HG02973 (cell line): Measurements from ENCODE around the gene HLA-G.
"Not testable (repeated sequence)": the region's sequence is repeated elsewhere in the genome, so short reads cannot be mapped to it uniquely, and the experiment has no call there.

Experiments
- ATAC-seq: cut with Tn5 transposase; IDR thresholded peaks from one replicate; pipeline ENCODE4 v1.9.1; 2021; ENCODE audit warnings: moderate library complexity; ENCODE audit not compliant: unreplicated experiment

The HLA-G gene

DNA sequence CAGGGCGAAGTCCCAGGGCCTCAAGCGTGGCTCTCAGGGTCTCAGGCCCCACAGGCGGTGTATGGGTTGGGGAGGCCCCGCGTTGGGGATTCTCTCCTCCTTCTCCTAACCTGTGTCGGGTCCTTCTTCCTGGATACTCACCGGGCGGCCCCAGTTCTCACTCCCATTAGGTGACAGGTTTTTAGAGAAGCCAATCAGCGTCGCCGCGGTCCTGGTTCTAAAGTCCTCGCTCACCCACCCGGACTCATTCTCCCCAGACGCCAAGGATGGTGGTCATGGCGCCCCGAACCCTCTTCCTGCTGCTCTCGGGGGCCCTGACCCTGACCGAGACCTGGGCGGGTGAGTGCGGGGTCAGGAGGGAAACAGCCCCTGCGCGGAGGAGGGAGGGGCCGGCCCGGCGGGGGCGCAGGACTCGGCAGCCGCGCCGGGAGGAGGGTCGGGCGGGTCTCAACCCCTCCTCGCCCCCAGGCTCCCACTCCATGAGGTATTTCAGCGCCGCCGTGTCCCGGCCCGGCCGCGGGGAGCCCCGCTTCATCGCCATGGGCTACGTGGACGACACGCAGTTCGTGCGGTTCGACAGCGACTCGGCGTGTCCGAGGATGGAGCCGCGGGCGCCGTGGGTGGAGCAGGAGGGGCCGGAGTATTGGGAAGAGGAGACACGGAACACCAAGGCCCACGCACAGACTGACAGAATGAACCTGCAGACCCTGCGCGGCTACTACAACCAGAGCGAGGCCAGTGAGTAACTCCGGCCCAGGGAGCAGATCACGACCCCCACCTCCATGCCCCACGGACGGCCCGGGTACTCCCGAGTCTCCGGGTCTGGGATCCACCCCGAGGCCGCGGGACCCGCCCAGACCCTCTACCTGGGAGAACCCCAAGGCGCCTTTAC, at the start of gene HLA-G:
Gene HLA-G, plus strand, starts transcription at position 247 of the 892 bp plus-strand sequence. Its CDS starts 20 bp downstream, at position 267.
- ATAC-seq = no peak

- not testable (repeated sequence) for ATAC-seq
These were observed 47.5 kb upstream of the HLA-G start for GRCh38 chr6:29780019-29780698.

DNA sequence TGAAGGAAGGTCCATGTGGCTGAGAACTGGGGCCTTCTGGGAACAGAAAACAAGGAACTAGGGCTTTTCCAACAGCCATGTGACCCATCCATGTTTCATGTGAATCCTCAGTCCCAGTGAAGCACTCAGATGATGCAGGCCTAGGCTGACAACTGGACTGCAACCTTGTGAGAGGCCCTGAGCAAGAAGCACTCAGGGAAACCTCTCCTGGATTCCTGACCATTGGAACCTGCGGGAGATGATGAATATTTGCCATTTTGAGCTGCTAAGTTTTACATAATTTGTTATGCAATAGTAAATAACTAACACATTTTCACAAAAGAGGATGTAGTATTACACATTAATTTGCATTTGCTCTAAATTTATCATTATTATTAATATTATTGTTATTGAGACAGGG, 38.4 kb upstream of the HLA-G start:
- no peak for ATAC-seq

DNA sequence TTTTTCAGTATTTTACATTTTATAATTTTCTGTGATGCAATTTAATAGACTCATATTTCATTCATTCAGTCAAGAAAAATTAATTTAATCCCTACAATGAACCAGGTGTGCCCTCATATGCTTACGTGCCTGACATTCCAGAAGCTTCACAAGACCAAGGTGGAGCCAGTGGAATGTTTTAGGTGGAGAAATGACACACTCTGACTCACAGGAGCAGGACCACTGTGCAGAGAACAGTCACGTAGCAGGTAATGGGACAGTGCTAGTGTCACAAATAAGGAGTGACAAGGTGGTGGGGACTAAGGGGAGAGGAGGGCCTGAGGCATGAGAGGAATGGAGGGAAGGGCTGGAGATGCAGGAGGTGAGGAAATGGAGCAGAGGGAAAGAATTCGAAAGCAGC, 37.0 kb upstream of the HLA-G start:
- ATAC-seq = no peak

DNA sequence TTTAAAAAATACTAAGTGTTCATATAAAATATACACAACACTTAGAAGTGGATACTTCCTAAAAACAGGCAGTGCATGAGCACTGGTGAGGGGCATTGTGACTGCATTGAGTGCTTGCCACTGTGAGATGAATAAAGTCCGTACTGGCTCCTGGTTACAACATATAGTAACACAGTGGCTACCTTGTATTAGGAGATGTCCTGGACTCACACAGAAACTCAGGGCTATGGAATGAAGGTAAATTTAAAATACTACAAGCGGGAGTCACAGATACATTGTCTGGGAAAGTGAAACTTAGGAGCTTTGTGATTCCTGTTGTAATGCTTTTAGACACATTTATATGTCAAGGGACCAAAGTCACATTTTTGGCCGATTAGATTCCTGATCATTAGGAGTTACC, 36.5 kb upstream of the HLA-G start:
- no peak for ATAC-seq

DNA sequence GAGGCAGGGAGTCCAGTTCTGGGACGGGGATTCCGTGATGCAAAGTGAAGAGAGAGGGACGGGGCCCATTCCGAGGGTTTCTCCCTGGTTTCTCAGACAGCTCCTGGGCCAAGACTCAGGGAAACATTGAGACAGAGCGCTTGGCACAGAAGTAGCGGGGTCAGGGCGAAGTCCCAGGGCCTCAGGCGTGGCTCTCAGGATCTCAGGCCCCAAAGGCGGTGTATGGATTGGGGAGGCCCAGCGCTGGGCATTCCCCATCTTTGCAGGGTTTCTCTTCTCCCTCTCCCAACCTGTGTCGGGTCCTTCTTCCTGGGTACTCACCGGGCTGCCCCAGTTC, 35.9 kb upstream of the HLA-G start:
- no peak for ATAC-seq

DNA sequence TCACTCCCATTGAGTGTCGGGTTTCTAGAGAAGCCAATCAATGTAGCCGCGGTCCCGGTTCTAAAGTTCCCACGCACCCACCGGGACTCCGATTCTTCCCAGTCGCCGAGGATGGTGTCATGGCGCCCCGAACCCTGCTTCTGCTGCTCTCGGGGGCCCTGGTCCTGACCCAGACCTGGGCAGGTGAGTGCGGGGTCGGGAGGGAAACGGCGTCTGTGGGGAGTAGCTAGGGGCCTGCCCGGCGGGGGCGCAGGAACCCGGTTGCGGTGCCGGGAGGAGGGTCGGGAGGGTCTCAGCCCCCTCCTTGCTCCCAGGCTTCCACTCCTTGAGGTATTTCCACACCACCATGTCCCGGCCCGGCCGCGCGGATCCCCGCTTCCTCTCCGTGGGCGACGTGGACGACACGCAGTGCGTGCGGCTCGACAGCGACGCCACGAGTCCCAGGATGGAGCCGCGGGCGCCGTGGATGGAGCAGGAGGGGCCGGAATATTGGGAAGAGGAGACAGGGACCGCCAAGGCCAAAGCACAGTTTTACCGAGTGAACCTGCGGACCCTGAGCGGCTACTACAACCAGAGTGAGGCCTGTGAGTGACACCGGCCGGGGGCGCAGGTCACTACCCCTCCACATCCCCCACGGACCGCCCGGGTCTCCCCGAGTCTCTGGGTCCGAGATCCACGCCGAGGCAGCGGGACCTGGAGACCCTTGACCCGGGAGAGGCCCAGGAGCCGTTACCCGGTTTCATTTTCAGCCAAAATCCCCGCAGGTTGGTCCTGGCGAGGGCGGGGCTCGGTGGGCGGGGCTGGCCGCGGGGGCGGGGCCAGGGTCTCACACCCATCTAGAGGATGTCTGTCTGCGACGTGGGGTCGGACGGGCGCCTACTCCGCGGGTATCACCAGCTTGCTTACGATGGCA, 35.2 kb upstream of the HLA-G start:
- no peak for ATAC-seq

GRCh38 chr6:29793036-29793356, 34.6 kb upstream of the HLA-G start:
- ATAC-seq = no peak

- ATAC-seq = no peak
These were observed 33.8 kb upstream of the HLA-G start for GRCh38 chr6:29793796-29794195.

GRCh38 chr6:29796026-29796425, 31.6 kb upstream of the HLA-G start:
- ATAC-seq = no peak

GRCh38 chr6:29797135-29797534, 30.5 kb upstream of the HLA-G start:
- ATAC-seq = no peak

GRCh38 chr6:29797966-29798365, 29.7 kb upstream of the HLA-G start:
- ATAC-seq = no peak

DNA sequence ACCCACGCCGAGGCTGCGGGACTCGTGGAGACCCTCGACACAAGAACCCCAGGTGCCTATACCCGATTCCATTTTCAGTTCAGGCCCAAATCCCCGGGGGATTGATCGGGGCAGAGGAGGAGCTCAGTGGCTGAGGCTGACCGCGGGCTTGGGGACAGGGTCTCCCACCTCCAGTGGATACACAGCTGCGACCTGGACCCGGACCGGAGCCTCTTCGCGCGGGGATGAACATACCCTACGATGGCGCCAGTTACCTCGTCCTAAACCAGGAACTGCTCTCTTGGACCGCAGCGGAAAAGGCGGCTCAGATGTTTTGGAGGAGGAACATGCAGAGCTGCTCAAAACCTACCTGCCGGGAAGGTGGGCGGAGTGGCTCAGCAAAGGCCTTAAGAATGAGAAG, 27.4 kb upstream of the HLA-G start:
- ATAC-seq = no peak

- no peak for ATAC-seq
These were observed 21.2 kb upstream of the HLA-G start for GRCh38 chr6:29806387-29806786.

DNA sequence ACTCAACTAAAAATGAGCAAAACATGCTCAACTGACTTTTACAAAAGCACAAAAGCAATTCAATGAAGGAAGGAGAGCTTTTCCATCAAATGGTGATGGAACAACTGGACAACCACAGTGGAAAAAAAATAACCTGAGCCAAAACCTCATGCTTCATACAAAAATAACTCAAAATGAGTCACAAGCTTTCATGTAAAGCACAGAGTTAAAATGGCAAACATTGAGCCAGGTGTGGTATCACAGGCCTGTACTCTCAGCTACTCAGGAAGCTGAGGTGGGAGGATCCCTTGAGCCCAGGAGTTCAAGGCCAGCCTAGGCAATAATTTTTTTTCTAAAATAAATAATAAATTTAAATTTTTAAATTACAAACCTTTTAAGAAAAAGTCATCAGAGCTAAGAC, 18.4 kb upstream of the HLA-G start:
- ATAC-seq = no peak

GRCh38 chr6:29810371-29810770, 17.3 kb upstream of the HLA-G start:
- no peak for ATAC-seq

GRCh38 chr6:29811377-29811776, 16.2 kb upstream of the HLA-G start:
- no peak for ATAC-seq

DNA sequence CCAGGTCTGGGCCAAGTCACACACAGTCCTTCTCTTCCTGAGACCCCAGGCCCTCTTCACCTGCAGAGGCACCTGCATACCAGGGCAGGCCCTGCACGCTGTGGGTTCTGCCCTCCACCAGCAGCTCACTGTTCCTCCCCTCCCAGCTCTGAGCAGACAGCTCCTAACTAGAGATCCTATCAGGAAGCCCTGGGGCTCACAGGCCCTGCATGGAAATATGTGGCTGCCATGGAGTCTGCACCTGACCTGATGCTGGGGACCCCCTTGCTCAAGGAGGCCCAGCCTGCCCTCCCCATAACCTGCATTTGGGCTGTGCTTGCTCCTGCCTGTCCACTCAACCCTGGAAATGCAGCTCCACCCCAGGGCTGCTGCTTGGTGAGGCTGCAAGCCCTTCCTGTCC, 14.6 kb upstream of the HLA-G start:
- ATAC-seq = no peak

- ATAC-seq = no peak
These were observed 13.8 kb upstream of the HLA-G start for GRCh38 chr6:29813809-29814208.

DNA sequence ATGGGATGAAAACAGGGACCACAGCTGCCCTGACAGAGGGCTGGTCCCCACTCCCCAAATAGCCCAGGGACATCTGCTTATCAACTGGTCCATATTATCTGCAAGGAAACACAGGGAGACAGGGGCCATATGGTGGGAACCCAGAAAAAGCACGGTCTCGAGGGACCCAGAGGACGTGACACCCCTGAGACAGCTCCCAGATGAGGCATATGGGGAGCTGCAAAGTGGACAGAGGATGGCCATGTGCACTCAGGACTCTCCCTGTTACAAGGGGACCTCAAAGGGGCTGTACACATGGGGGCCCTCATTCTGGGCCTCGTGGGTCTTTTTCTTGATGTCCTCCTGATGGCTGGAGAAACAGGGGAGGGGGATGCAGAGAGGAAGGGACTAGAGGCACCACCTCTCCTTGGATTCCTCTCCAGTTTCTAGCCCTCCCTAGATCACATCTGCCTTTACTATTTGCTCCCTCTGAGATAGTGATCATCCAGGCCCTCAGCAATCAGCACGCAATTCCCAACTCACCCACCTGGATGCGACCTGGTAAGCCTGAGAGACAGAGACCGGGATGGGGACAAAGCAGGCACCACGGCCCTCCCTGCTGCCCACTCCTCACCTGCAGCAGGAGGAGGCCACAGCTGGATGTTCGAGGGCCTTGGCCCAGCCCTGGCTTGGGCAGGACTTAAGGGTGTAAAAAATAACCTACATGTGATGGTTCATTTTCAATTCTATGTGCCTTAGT, 13.1 kb upstream of the HLA-G start:
- no peak for ATAC-seq
